GM10248 (cell line): ENCODE results near the gene FAM149A.

ENCODE experiments used
- CTCF ChIA-PET: fragments of 300-600 bp; sonication (Branson Sonifier 250); formaldehyde crosslinking; extraction: SDS; loops from one replicate; lab custom pipeline; 2021; ENCODE audit warnings: antibody characterized with exemption; lab: Yijun Ruan, JAX
- POLR2A ChIA-PET: fragments of 350-650 bp; sonication (Branson Sonifier 250); formaldehyde crosslinking; extraction: SDS; loops from one replicate; lab custom pipeline; 2020; ENCODE audit warnings: antibody characterized with exemption; lab: Yijun Ruan, JAX
- DNase-seq: peaks from one replicate; pipeline ENCODE4 v3.0.0; 2012; ENCODE audit errors: extremely low spot score
- TF ChIP-seq, protein P1 (sequence below): IDR thresholded peaks from 2 replicates; pipeline ENCODE4 v1.5.1; 2012; ENCODE audit warnings: mild to moderate bottlenecking, low read depth; ENCODE audit errors: extremely low read depth, missing control alignments, control extremely low read depth

Gene FAM149A

DNA sequence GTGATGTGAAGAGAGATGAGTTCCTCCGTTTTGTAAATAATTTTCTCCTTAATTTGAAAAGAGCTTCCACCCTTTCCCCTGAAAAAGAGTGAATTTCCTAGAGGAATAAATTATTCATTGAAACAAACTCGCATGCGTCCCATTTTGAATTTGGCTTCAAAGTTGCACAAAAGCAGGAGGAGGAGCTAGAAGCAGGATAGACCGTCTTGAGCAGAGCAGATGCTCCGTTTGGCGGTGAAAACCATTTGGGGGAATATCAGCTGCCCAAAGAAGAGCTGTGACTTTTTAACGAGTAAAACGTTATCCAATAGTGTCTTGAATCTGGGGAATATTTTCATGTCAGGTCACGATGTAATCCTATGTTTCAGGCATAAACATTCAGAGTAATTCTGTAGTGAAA, 42.0 kb downstream of the FAM149A start:
- TF ChIP-seq, protein P1, sequence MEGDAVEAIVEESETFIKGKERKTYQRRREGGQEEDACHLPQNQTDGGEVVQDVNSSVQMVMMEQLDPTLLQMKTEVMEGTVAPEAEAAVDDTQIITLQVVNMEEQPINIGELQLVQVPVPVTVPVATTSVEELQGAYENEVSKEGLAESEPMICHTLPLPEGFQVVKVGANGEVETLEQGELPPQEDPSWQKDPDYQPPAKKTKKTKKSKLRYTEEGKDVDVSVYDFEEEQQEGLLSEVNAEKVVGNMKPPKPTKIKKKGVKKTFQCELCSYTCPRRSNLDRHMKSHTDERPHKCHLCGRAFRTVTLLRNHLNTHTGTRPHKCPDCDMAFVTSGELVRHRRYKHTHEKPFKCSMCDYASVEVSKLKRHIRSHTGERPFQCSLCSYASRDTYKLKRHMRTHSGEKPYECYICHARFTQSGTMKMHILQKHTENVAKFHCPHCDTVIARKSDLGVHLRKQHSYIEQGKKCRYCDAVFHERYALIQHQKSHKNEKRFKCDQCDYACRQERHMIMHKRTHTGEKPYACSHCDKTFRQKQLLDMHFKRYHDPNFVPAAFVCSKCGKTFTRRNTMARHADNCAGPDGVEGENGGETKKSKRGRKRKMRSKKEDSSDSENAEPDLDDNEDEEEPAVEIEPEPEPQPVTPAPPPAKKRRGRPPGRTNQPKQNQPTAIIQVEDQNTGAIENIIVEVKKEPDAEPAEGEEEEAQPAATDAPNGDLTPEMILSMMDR, result no peak
- no peak for DNase-seq
- ChIA-PET POLR2A (no interaction called here), CTCF (interaction anchor here (1.4 to 1.8 kb wide), 4 partner anchors 9 to 45 kb away, joined by 5 to 9 read pairs (median 6); partner anchors contain the start of gene CYP4V2)

DNA sequence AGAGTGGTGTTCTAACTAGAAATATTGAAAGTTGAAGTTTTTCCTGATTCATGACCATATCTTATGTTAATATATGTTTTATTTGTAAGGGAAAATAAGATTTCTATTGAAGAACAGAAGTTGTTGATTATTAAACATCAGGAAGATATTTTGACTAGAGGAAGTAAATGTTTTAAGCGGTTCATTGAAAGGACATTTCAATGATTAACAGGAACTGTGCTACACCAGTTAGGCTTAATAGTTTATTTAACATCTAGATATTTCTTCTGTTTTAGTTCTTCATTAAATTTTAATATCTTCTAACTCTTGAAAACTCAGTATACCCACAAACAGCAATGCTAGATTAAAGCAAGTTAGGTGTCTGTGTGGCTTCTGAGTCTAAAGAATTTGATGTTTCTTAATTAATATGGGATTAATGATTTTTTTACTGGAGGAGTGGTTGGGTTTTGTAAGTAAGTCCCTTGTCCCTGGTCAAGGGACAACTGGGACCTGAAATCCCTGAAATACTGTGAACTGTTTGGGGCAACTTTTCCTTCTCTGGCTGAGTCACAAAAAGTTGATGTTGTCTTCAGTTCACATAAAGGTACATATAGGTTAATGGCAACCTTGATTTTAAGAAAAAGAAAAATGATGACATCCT, 44.0 kb downstream of the FAM149A start:
- TF ChIP-seq, protein P1, result no peak
- ChIA-PET POLR2A (no interaction called here), CTCF (interaction anchor here (1.2 kb wide), 1 partner anchor 9 kb away, joined by 5 read pairs; no protein-coding TSS in a partner anchor)
- no peak for DNase-seq

DNA sequence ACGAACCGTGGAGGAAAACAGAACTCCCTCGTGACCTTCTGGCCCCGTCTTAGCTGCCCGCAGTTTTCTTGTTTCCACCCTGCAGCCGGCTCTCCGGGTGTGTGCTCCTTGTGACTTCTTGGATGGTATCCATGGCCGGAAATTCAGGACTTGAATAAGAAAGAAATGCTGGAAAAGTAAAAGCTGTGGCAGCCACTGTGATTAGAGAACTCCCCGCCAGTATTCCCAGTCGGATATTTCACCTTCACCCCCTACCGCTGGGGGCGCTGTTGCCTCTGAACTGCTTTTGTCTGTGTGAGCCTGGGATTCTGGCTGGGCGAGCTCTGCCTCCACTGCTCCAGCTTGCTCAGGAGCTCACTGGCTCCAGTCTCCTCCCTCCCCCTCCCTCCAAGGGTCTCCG, 45.4 kb downstream of the FAM149A start:
- TF ChIP-seq, protein P1, result no peak
- CTCF ChIA-PET, result interaction anchor here (2.1 kb wide), 1 partner anchor 13 kb away, joined by 5 read pairs; no protein-coding TSS in a partner anchor
- no peak for DNase-seq
- POLR2A ChIA-PET, result no interaction called here

DNA sequence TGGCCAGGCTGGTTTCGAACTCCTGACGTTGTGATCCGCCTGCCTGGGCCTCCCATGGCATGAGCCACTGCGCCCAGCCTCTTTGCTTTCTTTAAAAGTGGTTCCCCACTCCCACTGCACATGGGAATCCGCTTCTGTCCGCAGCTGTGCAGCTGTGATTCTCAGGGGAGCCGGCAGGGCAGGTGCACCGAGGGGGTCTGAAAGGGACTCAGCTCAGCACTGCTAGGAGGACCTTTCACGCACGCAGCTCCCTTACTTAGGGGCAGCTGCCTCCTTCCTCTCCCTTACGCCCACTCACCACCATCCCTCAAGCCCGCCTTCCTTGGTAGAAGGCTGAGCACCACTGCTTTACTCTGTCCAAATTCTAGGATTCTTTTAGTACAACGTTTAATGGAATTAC, 46.4 kb downstream of the FAM149A start:
- DNase-seq, result no peak
- ChIA-PET CTCF (interaction anchor here (2.1 kb wide), 1 partner anchor 14 kb away, joined by 5 read pairs; no protein-coding TSS in a partner anchor), POLR2A (no interaction called here)
- TF ChIP-seq, protein P1, result no peak

DNA sequence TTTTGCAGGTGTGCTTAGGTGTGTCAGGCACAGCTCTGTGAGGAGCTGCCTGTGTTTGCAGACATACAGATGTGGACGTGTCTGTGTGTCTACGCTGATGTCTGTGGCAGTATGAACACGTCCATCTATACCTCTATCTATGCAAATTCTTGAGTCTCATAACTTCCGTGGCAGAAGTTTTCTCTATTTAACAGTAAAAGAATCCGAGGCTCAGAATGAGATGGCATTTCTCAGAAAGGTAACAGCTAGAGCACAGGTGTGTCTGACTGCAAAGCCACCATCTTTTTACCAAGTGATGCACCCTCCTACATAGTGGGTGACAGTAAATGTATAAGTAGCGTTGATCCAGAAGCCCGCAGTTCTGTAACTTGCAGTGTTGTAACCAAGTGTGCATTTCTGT, 47.0 kb downstream of the FAM149A start:
- TF ChIP-seq, protein P1, result no peak
- no peak for DNase-seq
- CTCF ChIA-PET, result interaction anchor here (2.1 kb wide), 1 partner anchor 14 kb away, joined by 5 read pairs; no protein-coding TSS in a partner anchor
- POLR2A ChIA-PET, result no interaction called here

DNA sequence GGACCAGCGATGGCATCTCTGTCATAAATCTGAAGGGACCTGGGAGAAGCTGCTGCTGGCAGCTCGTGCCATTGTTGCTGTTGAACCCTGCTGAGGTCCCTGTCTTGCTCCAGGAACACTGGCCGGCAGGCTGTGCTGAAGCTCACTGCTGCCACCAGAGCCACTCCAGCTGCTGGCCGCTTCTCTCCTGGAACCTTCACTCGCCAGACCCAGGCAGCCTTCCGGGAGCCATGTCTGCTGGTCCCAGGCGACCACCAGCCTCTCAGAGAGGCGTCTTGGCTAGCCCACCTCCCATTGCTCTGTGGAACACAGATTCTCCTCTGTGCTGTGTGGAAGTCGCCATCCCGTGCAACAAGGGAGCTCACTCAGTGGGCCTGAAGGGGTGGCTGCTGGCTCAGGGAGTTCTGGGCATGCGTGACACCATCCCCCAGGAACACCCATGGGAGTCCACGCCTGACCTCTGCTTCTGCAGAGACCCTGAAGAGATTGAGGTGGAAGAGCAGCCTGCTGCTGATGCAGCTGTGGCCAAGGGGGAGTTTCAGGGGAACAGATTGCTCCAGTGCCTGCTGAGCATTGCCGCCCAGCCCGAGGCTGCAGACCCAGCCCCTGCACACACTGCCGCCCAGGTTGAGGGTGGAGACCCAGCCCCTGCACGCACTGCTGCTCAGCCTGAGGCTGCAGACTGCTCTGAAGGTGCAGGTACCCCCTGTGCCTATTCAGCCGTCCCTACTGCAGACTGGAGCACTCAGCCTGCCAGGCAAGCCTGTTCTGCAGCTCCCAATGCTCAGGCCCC, 53.7 kb downstream of the FAM149A start:
- DNase-seq, result no peak
- TF ChIP-seq, protein P1, result no peak
- ChIA-PET POLR2A (no interaction called here), CTCF (interaction anchor here (1.1 to 2.5 kb wide), 4 partner anchors 10 to 21 kb away, joined by 3 to 8 read pairs (median 4); no protein-coding TSS in a partner anchor)
